GM23338 (cell line): ENCODE measurements around the gene AK3. TPM values are rescaled to one million over a fixed set of nuclear protein-coding genes. Genes with fewer than 3 reads are reported as not detected.

ENCODE experiments used
- ATAC-seq: fragments of 200-7000 bp; cut with Tn5 transposase; 3 replicates; pipeline ENCODE4 v1.9.1; 2020
- DNase-seq: peaks from one replicate; pipeline ENCODE4 v3.0.0-alpha.2; 2015; ENCODE audit warnings: low spot score
- H2AFZ ChIP-seq: fragments of 200-600 bp; sonication (generic); 2 replicates; pipeline ENCODE4 v1.8.0; 2016; ENCODE audit warnings: antibody characterized with exemption, mild to moderate bottlenecking, moderate library complexity
- H3F3A ChIP-seq: fragments of 200-600 bp; sonication (generic); replicated peaks from 2 replicates; pipeline ENCODE4 v1.8.0; 2017; ENCODE audit warnings: antibody characterized with exemption, mixed run types, low read depth
- H3K27ac ChIP-seq: fragments of 200-600 bp; sonication (generic); 2 replicates; pipeline ENCODE4 v1.6.1; 2016; ENCODE audit warnings: low read depth
- H3K27me3 ChIP-seq: fragments of 200-600 bp; sonication (generic); 2 replicates; pipeline ENCODE4 v1.8.0; 2016; ENCODE audit warnings: mild to moderate bottlenecking, mixed run types, moderate library complexity; ENCODE audit not compliant: insufficient read depth
- H3K36me3 ChIP-seq: fragments of 200-600 bp; sonication (generic); 2 replicates; pipeline ENCODE4 v1.8.0; 2016; ENCODE audit warnings: mild to moderate bottlenecking; ENCODE audit not compliant: insufficient read depth
- H3K4me1 ChIP-seq: fragments of 200-600 bp; sonication (generic); 2 replicates; pipeline ENCODE4 v1.8.0; 2016; ENCODE audit warnings: mild to moderate bottlenecking, moderate library complexity; ENCODE audit not compliant: insufficient read depth
- H3K4me2 ChIP-seq: fragments of 200-600 bp; sonication (generic); 2 replicates; pipeline ENCODE4 v1.7.1; 2017; ENCODE audit warnings: mixed run types
- H3K4me3 ChIP-seq: fragments of 200-600 bp; sonication (generic); 2 replicates; pipeline ENCODE4 v1.6.1; 2016; ENCODE audit warnings: mixed run types
- H3K79me2 ChIP-seq: fragments of 200-600 bp; sonication (generic); replicated peaks from 2 replicates; pipeline ENCODE4 v1.8.0; 2017; ENCODE audit warnings: mild to moderate bottlenecking; ENCODE audit not compliant: insufficient read depth
- H3K9me2 ChIP-seq: fragments of 200-600 bp; sonication (generic); 2 replicates; pipeline ENCODE4 v1.8.0; 2017; ENCODE audit not compliant: insufficient read depth
- H4K20me1 ChIP-seq: fragments of 200-600 bp; sonication (generic); replicated peaks from 2 replicates; pipeline ENCODE4 v1.8.0; 2017; ENCODE audit warnings: mild to moderate bottlenecking; ENCODE audit not compliant: insufficient read depth
- H3K27ac Mint-ChIP-seq: 2 replicates; pipeline ENCODE4 v1.8.0; 2020; ENCODE audit warnings: inconsistent platforms, mild to moderate bottlenecking, moderate library complexity, mixed read lengths
- H3K27me3 Mint-ChIP-seq: 3 replicates; pipeline ENCODE4 v1.8.0; 2022; ENCODE audit warnings: low read depth, mild to moderate bottlenecking, moderate library complexity, mixed read lengths, inconsistent platforms; ENCODE audit not compliant: insufficient read depth, poor library complexity
- H3K36me3 Mint-ChIP-seq: 3 replicates; pipeline ENCODE4 v1.8.0; 2021; ENCODE audit warnings: low read depth, mild to moderate bottlenecking, inconsistent platforms, moderate library complexity, mixed read lengths
- H3K4me1 Mint-ChIP-seq: 3 replicates; pipeline ENCODE4 v1.8.0; 2020; ENCODE audit warnings: mild to moderate bottlenecking, inconsistent platforms, mixed read lengths
- H3K4me3 Mint-ChIP-seq: 3 replicates; pipeline ENCODE4 v1.8.0; 2021; ENCODE audit warnings: moderate library complexity, mild to moderate bottlenecking, inconsistent platforms, mixed read lengths
- H3K9me3 Mint-ChIP-seq: 3 replicates; pipeline ENCODE4 v1.8.0; 2020; ENCODE audit warnings: moderate library complexity, mild to moderate bottlenecking, inconsistent platforms, mixed read lengths
- CREB1 ChIP-seq: fragments of 250-450 bp; sonication (Bioruptor Pico); IDR thresholded peaks from 2 replicates; pipeline ENCODE4 v1.5.0; 2020; ENCODE audit warnings: low read depth, mild to moderate bottlenecking, moderate library complexity
- CTCF ChIP-seq, 2 experiments: fragments of 200-600 bp in 1 of 2; sonication (generic) in 1 of 2; conservative IDR thresholded peaks; 2 replicates each; pipeline versions ENCODE4 v1.5.1 to v1.6.1; 2016 to 2017; ENCODE audit warnings: antibody characterized with exemption in 2 of 2, low read depth in 2 of 2, mild to moderate bottlenecking in 2 of 2, moderate library complexity in 1 of 2
- ETS1 ChIP-seq: IDR thresholded peaks from 2 replicates; pipeline ENCODE4 v1.6.1; 2016; ENCODE audit warnings: antibody characterized with exemption
- EZH2 ChIP-seq: fragments of 200-600 bp; sonication (generic); IDR thresholded peaks from one replicate; pipeline ENCODE4 v1.8.0; 2017; ENCODE audit warnings: antibody characterized with exemption, mild to moderate bottlenecking, low read depth; ENCODE audit not compliant: unreplicated experiment
- EZH2phosphoT487 ChIP-seq: fragments of 200-600 bp; sonication (generic); IDR thresholded peaks from one replicate; pipeline ENCODE4 v1.8.1; 2018; ENCODE audit warnings: antibody characterized with exemption; ENCODE audit not compliant: unreplicated experiment
- JUNB ChIP-seq: IDR thresholded peaks from one replicate; pipeline ENCODE4 v1.6.1; 2016; ENCODE audit warnings: antibody characterized with exemption; ENCODE audit not compliant: unreplicated experiment
- NANOG ChIP-seq: IDR thresholded peaks from 2 replicates; pipeline ENCODE4 v1.6.1; 2016; ENCODE audit warnings: antibody characterized with exemption, borderline replicate concordance
- POLR2AphosphoS5 ChIP-seq: IDR thresholded peaks from 2 replicates; pipeline ENCODE4 v1.6.1; 2016; ENCODE audit warnings: antibody characterized with exemption, low read depth
- REST ChIP-seq: IDR thresholded peaks from one replicate; pipeline ENCODE4 v1.6.1; 2018; ENCODE audit warnings: antibody characterized with exemption; ENCODE audit not compliant: unreplicated experiment
- STAT1 ChIP-seq: IDR thresholded peaks from one replicate; pipeline ENCODE4 v1.6.1; 2016; ENCODE audit warnings: antibody characterized with exemption; ENCODE audit not compliant: unreplicated experiment
- ZNF114 ChIP-seq: fragments of 250-450 bp; sonication (Bioruptor Pico); IDR thresholded peaks from 2 replicates; pipeline ENCODE4 v1.5.0; 2020; ENCODE audit warnings: mild to moderate bottlenecking, moderate library complexity
- ZNF331 ChIP-seq: fragments of 250-450 bp; sonication (Bioruptor Pico); IDR thresholded peaks from 2 replicates; pipeline ENCODE4 v1.5.0; 2020; ENCODE audit warnings: low read depth, mild to moderate bottlenecking, moderate library complexity
- ZNF462 ChIP-seq: fragments of 250-450 bp; sonication (Bioruptor Pico); IDR thresholded peaks from 2 replicates; pipeline ENCODE4 v1.5.0; 2020; ENCODE audit warnings: mild to moderate bottlenecking, moderate library complexity
- polyA plus RNA-seq: library from polyadenylated mRNA; unstranded; fragments of >200 nt; fragmentation: Nextera tagmentation; extraction: Ambion mirVana; gene quantifications from 2 replicates; pipeline ENCODE4 v1.2.1, GENCODE V29; 2016
- total RNA-seq: library from RNA; depleted of rRNA; stranded (reverse); fragments of >200 nt; shearing (Covaris generic); gene quantifications from 2 replicates; pipeline ENCODE4 v1.2.3, GENCODE V29; 2014

AK3 gene
- total and polyA plus RNA-seq, 2 experiments from 2014 or later, result 30.1 to 40.2 TPM

GRCh38 chr9:4714266-4715016 lies 26.6 kb downstream of the AK3 start:
- Mint-ChIP-seq H3K27me3 (no peaks in the 10 kb centered on the region), H3K9me3 (peaks cover 3% of the 10 kb centered on the region; the same call in 2 of the 3 replicates), H3K27ac (no peak overlapping the region), H3K4me1 (no peaks in the 10 kb centered on the region), H3K4me3 (no peak overlapping the region), H3K36me3 (peaks cover 37% of the 10 kb centered on the region)
- TF ChIP-seq ETS1 (no peak), NANOG (no peak), REST (no peak), STAT1 (no peak), ZNF462 (CRISPR knock-in tag) (no peak), JUNB (no peak), ZNF114 (no peak), CTCF (conservative IDR thresholded peaks at IDR 0.05; ENCODE audit: low read depth in 2 of 2) (no peak), EZH2phosphoT487 (no peak), EZH2 (no peak), CREB1 (no peak), POLR2AphosphoS5 (no peak), ZNF331 (CRISPR knock-in tag) (no peak)
- Histone ChIP-seq H3K4me1 (no peaks in the 10 kb centered on the region), H3K4me2 (0 out of 2 replicates have a peak overlapping the region, but pooled peaks have one; percentile 52), H3K27me3 (no peaks in the 10 kb centered on the region), H3K79me2 (no peaks in the 10 kb centered on the region), H4K20me1 (no peaks in the 10 kb centered on the region; the same call in 1 of the 2 replicates), H3K4me3 (no peak overlapping the region), H3K36me3 (peaks cover 23% of the 10 kb centered on the region), H2AFZ (no peak overlapping the region), H3K9me2 (no peaks in the 10 kb centered on the region), H3K27ac (peak overlapping the region; percentile 83), H3F3A (no peaks in the 10 kb centered on the region)
- DNase-seq (peak; percentile 21), ATAC-seq (no peak)
